GM23338 (cell line): ENCODE results near the gene HOXA1. TPM values are rescaled to one million over a fixed set of nuclear protein-coding genes. Genes with fewer than 3 reads are reported as not detected.

Experiments used
- ATAC-seq: fragments of 200-7000 bp; cut with Tn5 transposase; 3 replicates; pipeline ENCODE4 v1.9.1; 2020
- DNase-seq: peaks from one replicate; pipeline ENCODE4 v3.0.0-alpha.2; 2015; ENCODE audit warnings: low spot score
- H2AFZ ChIP-seq: fragments of 200-600 bp; sonication (generic); 2 replicates; pipeline ENCODE4 v1.8.0; 2016; ENCODE audit warnings: antibody characterized with exemption, mild to moderate bottlenecking, moderate library complexity
- H3F3A ChIP-seq: fragments of 200-600 bp; sonication (generic); replicated peaks from 2 replicates; pipeline ENCODE4 v1.8.0; 2017; ENCODE audit warnings: antibody characterized with exemption, mixed run types, low read depth
- H3K27ac ChIP-seq: fragments of 200-600 bp; sonication (generic); 2 replicates; pipeline ENCODE4 v1.6.1; 2016; ENCODE audit warnings: low read depth
- H3K27me3 ChIP-seq: fragments of 200-600 bp; sonication (generic); 2 replicates; pipeline ENCODE4 v1.8.0; 2016; ENCODE audit warnings: mild to moderate bottlenecking, mixed run types, moderate library complexity; ENCODE audit not compliant: insufficient read depth
- H3K36me3 ChIP-seq: fragments of 200-600 bp; sonication (generic); 2 replicates; pipeline ENCODE4 v1.8.0; 2016; ENCODE audit warnings: mild to moderate bottlenecking; ENCODE audit not compliant: insufficient read depth
- H3K4me1 ChIP-seq: fragments of 200-600 bp; sonication (generic); 2 replicates; pipeline ENCODE4 v1.8.0; 2016; ENCODE audit warnings: mild to moderate bottlenecking, moderate library complexity; ENCODE audit not compliant: insufficient read depth
- H3K4me2 ChIP-seq: fragments of 200-600 bp; sonication (generic); 2 replicates; pipeline ENCODE4 v1.7.1; 2017; ENCODE audit warnings: mixed run types
- H3K4me3 ChIP-seq: fragments of 200-600 bp; sonication (generic); 2 replicates; pipeline ENCODE4 v1.6.1; 2016; ENCODE audit warnings: mixed run types
- H3K79me2 ChIP-seq: fragments of 200-600 bp; sonication (generic); replicated peaks from 2 replicates; pipeline ENCODE4 v1.8.0; 2017; ENCODE audit warnings: mild to moderate bottlenecking; ENCODE audit not compliant: insufficient read depth
- H3K9me2 ChIP-seq: fragments of 200-600 bp; sonication (generic); 2 replicates; pipeline ENCODE4 v1.8.0; 2017; ENCODE audit not compliant: insufficient read depth
- H4K20me1 ChIP-seq: fragments of 200-600 bp; sonication (generic); replicated peaks from 2 replicates; pipeline ENCODE4 v1.8.0; 2017; ENCODE audit warnings: mild to moderate bottlenecking; ENCODE audit not compliant: insufficient read depth
- H3K27ac Mint-ChIP-seq: 2 replicates; pipeline ENCODE4 v1.8.0; 2020; ENCODE audit warnings: inconsistent platforms, mild to moderate bottlenecking, moderate library complexity, mixed read lengths
- H3K27me3 Mint-ChIP-seq: 3 replicates; pipeline ENCODE4 v1.8.0; 2022; ENCODE audit warnings: low read depth, mild to moderate bottlenecking, moderate library complexity, mixed read lengths, inconsistent platforms; ENCODE audit not compliant: insufficient read depth, poor library complexity
- H3K36me3 Mint-ChIP-seq: 3 replicates; pipeline ENCODE4 v1.8.0; 2021; ENCODE audit warnings: low read depth, mild to moderate bottlenecking, inconsistent platforms, moderate library complexity, mixed read lengths
- H3K4me1 Mint-ChIP-seq: 3 replicates; pipeline ENCODE4 v1.8.0; 2020; ENCODE audit warnings: mild to moderate bottlenecking, inconsistent platforms, mixed read lengths
- H3K4me3 Mint-ChIP-seq: 3 replicates; pipeline ENCODE4 v1.8.0; 2021; ENCODE audit warnings: moderate library complexity, mild to moderate bottlenecking, inconsistent platforms, mixed read lengths
- H3K9me3 Mint-ChIP-seq: 3 replicates; pipeline ENCODE4 v1.8.0; 2020; ENCODE audit warnings: moderate library complexity, mild to moderate bottlenecking, inconsistent platforms, mixed read lengths
- EZH2 ChIP-seq: fragments of 200-600 bp; sonication (generic); IDR thresholded peaks from one replicate; pipeline ENCODE4 v1.8.0; 2017; ENCODE audit warnings: antibody characterized with exemption, mild to moderate bottlenecking, low read depth; ENCODE audit not compliant: unreplicated experiment
- EZH2phosphoT487 ChIP-seq: fragments of 200-600 bp; sonication (generic); IDR thresholded peaks from one replicate; pipeline ENCODE4 v1.8.1; 2018; ENCODE audit warnings: antibody characterized with exemption; ENCODE audit not compliant: unreplicated experiment
- STAT1 ChIP-seq: IDR thresholded peaks from one replicate; pipeline ENCODE4 v1.6.1; 2016; ENCODE audit warnings: antibody characterized with exemption; ENCODE audit not compliant: unreplicated experiment
- ZNF331 ChIP-seq: fragments of 250-450 bp; sonication (Bioruptor Pico); IDR thresholded peaks from 2 replicates; pipeline ENCODE4 v1.5.0; 2020; ENCODE audit warnings: low read depth, mild to moderate bottlenecking, moderate library complexity
- polyA plus RNA-seq: library from polyadenylated mRNA; unstranded; fragments of >200 nt; fragmentation: Nextera tagmentation; extraction: Ambion mirVana; gene quantifications from 2 replicates; pipeline ENCODE4 v1.2.1, GENCODE V29; 2016
- total RNA-seq: library from RNA; depleted of rRNA; stranded (reverse); fragments of >200 nt; shearing (Covaris generic); gene quantifications from 2 replicates; pipeline ENCODE4 v1.2.3, GENCODE V29; 2014
- TF ChIP-seq, protein P1 (sequence below): IDR thresholded peaks from 2 replicates; pipeline ENCODE4 v1.6.1; 2016; ENCODE audit warnings: antibody characterized with exemption
- TF ChIP-seq, protein P2 (sequence below), 2 experiments: fragments of 200-600 bp in 1 of 2; sonication (generic) in 1 of 2; conservative IDR thresholded peaks; 2 replicates each; pipeline versions ENCODE4 v1.5.1 to v1.6.1; 2016 to 2017; ENCODE audit warnings: antibody characterized with exemption in 2 of 2, low read depth in 2 of 2, mild to moderate bottlenecking in 2 of 2, moderate library complexity in 1 of 2
- TF ChIP-seq, protein P3 (sequence below): fragments of 250-450 bp; sonication (Bioruptor Pico); IDR thresholded peaks from 2 replicates; pipeline ENCODE4 v1.5.0; 2020; ENCODE audit warnings: mild to moderate bottlenecking, moderate library complexity

Gene HOXA1
- total and polyA plus RNA-seq, 2 experiments from 2014 or later = not detected

DNA sequence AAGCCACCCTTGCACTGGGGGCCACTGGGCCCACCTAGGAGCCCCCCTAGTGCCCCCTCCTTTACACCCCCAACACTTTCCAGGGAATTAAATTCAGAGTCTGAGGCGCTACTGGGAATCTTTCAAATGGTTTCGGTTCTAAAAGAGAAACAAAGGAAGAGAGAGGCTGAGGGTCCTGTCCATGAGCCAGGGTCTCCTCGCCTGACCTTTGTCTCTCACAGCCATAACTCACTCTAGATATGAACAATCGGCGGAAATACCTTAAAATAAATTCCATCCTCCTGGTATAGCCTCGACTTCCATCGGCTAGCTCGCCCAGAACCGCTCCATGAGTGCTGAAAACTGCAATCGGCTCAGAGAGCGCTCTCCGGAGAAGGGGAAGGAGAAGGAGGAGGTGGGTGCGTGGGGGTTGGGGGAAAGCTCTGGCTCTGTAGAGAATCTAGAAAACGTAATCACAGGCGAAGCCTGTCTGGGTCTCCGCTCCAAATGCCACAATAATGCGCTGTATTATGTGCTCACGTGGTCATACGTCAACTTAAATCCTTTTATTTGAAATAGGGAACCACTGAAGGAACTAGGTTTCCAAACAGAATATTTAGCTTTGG, 22.2 kb upstream of the HOXA1 start (continued):
- TF ChIP-seq, protein P1, sequence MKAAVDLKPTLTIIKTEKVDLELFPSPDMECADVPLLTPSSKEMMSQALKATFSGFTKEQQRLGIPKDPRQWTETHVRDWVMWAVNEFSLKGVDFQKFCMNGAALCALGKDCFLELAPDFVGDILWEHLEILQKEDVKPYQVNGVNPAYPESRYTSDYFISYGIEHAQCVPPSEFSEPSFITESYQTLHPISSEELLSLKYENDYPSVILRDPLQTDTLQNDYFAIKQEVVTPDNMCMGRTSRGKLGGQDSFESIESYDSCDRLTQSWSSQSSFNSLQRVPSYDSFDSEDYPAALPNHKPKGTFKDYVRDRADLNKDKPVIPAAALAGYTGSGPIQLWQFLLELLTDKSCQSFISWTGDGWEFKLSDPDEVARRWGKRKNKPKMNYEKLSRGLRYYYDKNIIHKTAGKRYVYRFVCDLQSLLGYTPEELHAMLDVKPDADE = no peak
- TF ChIP-seq, protein P2, sequence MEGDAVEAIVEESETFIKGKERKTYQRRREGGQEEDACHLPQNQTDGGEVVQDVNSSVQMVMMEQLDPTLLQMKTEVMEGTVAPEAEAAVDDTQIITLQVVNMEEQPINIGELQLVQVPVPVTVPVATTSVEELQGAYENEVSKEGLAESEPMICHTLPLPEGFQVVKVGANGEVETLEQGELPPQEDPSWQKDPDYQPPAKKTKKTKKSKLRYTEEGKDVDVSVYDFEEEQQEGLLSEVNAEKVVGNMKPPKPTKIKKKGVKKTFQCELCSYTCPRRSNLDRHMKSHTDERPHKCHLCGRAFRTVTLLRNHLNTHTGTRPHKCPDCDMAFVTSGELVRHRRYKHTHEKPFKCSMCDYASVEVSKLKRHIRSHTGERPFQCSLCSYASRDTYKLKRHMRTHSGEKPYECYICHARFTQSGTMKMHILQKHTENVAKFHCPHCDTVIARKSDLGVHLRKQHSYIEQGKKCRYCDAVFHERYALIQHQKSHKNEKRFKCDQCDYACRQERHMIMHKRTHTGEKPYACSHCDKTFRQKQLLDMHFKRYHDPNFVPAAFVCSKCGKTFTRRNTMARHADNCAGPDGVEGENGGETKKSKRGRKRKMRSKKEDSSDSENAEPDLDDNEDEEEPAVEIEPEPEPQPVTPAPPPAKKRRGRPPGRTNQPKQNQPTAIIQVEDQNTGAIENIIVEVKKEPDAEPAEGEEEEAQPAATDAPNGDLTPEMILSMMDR (conservative IDR thresholded peaks at IDR 0.05; ENCODE audit: low read depth in 2 of 2) = no peak

DNA sequence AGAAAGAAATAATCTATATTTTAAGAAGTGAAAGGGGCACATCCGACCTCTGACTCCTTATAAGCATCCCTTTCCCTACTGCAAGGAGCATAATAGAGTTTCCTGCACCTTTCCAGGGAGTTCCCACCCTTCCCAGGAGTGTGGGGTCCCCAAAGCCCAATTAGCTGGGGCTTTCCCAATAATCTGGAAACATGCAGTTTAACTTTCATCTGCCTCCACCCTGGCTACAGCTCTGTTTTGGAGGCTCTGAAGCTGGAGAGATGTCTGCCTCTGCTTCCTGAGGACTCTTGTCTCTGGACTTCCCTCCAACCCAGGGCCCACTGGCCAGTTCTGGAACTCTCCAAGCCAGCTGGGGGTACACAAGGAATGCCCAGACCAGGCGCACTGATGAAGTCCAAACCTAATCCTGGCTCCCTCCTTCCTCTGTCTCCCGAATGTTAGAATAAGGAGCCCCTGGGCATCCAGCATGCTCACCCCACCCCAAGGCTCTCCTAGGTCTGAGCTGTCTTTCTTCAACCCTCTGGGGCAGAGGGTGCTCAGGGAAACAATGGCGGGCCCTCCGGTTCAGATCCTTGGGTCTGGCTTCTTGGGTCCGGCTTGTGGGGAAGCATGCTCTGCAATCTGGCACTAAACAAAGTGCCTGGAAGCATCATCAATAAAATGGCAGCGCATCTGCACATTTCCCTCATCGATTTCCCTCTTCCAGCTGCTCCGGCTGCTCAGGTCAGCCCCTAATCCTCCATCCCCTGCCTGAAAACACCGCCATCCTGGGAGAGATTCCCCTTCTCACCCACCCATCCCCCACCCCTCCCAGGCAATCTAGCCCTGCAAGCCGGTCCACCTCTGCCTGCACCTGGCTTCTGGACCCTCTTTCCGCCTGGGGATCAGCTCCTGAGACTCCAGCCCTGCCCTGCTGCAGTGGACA, 21.4 kb upstream of the HOXA1 start:
- Histone ChIP-seq H3K4me1 (peaks cover 33% of the 10 kb centered on the region), H3F3A (peaks cover 50% of the 10 kb centered on the region), H2AFZ (no peak overlapping the region), H3K27ac (no peak overlapping the region), H3K9me2 (no peaks in the 10 kb centered on the region), H4K20me1 (peaks cover 65% of the 10 kb centered on the region), H3K79me2 (no peaks in the 10 kb centered on the region), H3K4me2 (peak overlapping the region; percentile 57; the same call in 1 of the 2 replicates), H3K36me3 (no peaks in the 10 kb centered on the region), H3K27me3 (peaks cover 97% of the 10 kb centered on the region), H3K4me3 (0 out of 2 replicates have a peak overlapping the region, but pooled peaks have one; percentile 32)
- Mint-ChIP-seq H3K4me1 (peaks cover 9% of the 10 kb centered on the region), H3K27ac (no peak overlapping the region), H3K9me3 (peaks cover 4% of the 10 kb centered on the region; the same call in 1 of the 3 replicates), H3K36me3 (no peaks in the 10 kb centered on the region), H3K4me3 (no peak overlapping the region), H3K27me3 (peaks cover 95% of the 10 kb centered on the region)
- ATAC-seq = peak; percentile 19
- TF ChIP-seq EZH2 (peak; percentile 72), ZNF331 (CRISPR knock-in tag) (no peak), EZH2phosphoT487 (no peak), STAT1 (no peak)
- TF ChIP-seq, protein P3, sequence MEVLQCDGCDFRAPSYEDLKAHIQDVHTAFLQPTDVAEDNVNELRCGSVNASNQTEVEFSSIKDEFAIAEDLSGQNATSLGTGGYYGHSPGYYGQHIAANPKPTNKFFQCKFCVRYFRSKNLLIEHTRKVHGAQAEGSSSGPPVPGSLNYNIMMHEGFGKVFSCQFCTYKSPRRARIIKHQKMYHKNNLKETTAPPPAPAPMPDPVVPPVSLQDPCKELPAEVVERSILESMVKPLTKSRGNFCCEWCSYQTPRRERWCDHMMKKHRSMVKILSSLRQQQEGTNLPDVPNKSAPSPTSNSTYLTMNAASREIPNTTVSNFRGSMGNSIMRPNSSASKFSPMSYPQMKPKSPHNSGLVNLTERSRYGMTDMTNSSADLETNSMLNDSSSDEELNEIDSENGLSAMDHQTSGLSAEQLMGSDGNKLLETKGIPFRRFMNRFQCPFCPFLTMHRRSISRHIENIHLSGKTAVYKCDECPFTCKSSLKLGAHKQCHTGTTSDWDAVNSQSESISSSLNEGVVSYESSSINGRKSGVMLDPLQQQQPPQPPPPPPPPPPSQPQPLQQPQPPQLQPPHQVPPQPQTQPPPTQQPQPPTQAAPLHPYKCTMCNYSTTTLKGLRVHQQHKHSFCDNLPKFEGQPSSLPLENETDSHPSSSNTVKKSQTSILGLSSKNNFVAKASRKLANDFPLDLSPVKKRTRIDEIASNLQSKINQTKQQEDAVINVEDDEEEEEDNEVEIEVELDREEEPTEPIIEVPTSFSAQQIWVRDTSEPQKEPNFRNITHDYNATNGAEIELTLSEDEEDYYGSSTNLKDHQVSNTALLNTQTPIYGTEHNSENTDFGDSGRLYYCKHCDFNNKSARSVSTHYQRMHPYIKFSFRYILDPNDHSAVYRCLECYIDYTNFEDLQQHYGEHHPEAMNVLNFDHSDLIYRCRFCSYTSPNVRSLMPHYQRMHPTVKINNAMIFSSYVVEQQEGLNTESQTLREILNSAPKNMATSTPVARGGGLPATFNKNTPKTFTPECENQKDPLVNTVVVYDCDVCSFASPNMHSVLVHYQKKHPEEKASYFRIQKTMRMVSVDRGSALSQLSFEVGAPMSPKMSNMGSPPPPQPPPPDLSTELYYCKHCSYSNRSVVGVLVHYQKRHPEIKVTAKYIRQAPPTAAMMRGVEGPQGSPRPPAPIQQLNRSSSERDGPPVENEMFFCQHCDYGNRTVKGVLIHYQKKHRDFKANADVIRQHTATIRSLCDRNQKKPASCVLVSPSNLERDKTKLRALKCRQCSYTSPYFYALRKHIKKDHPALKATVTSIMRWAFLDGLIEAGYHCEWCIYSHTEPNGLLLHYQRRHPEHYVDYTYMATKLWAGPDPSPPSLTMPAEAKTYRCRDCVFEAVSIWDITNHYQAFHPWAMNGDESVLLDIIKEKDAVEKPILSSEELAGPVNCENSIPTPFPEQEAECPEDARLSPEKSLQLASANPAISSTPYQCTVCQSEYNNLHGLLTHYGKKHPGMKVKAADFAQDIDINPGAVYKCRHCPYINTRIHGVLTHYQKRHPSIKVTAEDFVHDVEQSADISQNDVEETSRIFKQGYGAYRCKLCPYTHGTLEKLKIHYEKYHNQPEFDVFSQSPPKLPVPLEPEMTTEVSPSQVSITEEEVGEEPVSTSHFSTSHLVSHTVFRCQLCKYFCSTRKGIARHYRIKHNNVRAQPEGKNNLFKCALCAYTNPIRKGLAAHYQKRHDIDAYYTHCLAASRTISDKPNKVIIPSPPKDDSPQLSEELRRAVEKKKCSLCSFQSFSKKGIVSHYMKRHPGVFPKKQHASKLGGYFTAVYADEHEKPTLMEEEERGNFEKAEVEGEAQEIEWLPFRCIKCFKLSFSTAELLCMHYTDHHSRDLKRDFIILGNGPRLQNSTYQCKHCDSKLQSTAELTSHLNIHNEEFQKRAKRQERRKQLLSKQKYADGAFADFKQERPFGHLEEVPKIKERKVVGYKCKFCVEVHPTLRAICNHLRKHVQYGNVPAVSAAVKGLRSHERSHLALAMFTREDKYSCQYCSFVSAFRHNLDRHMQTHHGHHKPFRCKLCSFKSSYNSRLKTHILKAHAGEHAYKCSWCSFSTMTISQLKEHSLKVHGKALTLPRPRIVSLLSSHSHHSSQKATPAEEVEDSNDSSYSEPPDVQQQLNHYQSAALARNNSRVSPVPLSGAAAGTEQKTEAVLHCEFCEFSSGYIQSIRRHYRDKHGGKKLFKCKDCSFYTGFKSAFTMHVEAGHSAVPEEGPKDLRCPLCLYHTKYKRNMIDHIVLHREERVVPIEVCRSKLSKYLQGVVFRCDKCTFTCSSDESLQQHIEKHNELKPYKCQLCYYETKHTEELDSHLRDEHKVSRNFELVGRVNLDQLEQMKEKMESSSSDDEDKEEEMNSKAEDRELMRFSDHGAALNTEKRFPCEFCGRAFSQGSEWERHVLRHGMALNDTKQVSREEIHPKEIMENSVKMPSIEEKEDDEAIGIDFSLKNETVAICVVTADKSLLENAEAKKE (CRISPR knock-in tag) = no peak
- TF ChIP-seq, protein P2 (conservative IDR thresholded peaks at IDR 0.05; ENCODE audit: low read depth in 2 of 2) = no peak
- peak; percentile 75 for DNase-seq
